ENCODE data around the gene LAMTOR1.
A peak's percentile ranks its signal among the peaks of the same experiment; 100 is the strongest.

The LAMTOR1 gene

GRCh38 chr11:72081821-72082453 is 21.2 kb downstream of the LAMTOR1 start:
- DNase-seq (ENCODE audit: low read depth, low spot score): no peak

- DNase-seq (ENCODE audit: low read depth, low spot score): no peak
These were observed 21.9 kb downstream of the LAMTOR1 start for GRCh38 chr11:72081184-72081644.

GRCh38 chr11:72080326-72081183 is 22.5 kb downstream of the LAMTOR1 start, which contains the start of the genes LRRC51 and NUMA1:
Gene LRRC51, plus strand, starts transcription at chr11:72080850. Its CDS starts 8,234 bp downstream, at chr11:72089084.
Gene NUMA1, minus strand, starts transcription at chr11:72080542. Its CDS starts 44,599 bp downstream, at chr11:72035943.
- peak; percentile 99 for DNase-seq (ENCODE audit: low read depth, low spot score)

- no peak for DNase-seq (ENCODE audit: low read depth, low spot score)
These were observed 23.2 kb downstream of the LAMTOR1 start for GRCh38 chr11:72079819-72080325.

- no peak for DNase-seq (ENCODE audit: low read depth, low spot score)
These were observed 24.6 kb downstream of the LAMTOR1 start for GRCh38 chr11:72078477-72078876.

- DNase-seq (ENCODE audit: low read depth, low spot score): no peak
These were observed 27.3 kb downstream of the LAMTOR1 start for GRCh38 chr11:72075756-72076155.

- no peak for DNase-seq (ENCODE audit: low read depth, low spot score)
These were observed 28.0 kb downstream of the LAMTOR1 start for GRCh38 chr11:72075109-72075508.

- DNase-seq (ENCODE audit: low read depth, low spot score): no peak
These were observed 30.7 kb downstream of the LAMTOR1 start for GRCh38 chr11:72072348-72072747.

GRCh38 chr11:72070491-72070890 is 32.6 kb downstream of the LAMTOR1 start:
- DNase-seq (ENCODE audit: low read depth, low spot score): no peak

- DNase-seq (ENCODE audit: low read depth, low spot score): no peak
These were observed 33.3 kb downstream of the LAMTOR1 start for GRCh38 chr11:72069787-72070251.

- DNase-seq (ENCODE audit: low read depth, low spot score): no peak
These were observed 33.9 kb downstream of the LAMTOR1 start for GRCh38 chr11:72069200-72069599.

GRCh38 chr11:72067676-72068075 is 35.4 kb downstream of the LAMTOR1 start:
- no peak for DNase-seq (ENCODE audit: low read depth, low spot score)

GRCh38 chr11:72067266-72067665 is 35.8 kb downstream of the LAMTOR1 start:
- no peak for DNase-seq (ENCODE audit: low read depth, low spot score)

GRCh38 chr11:72066855-72067254 is 36.2 kb downstream of the LAMTOR1 start:
- no peak for DNase-seq (ENCODE audit: low read depth, low spot score)

- no peak for DNase-seq (ENCODE audit: low read depth, low spot score)
These were observed 41.2 kb downstream of the LAMTOR1 start for GRCh38 chr11:72061739-72062396.

GRCh38 chr11:72058416-72059034 is 44.6 kb downstream of the LAMTOR1 start:
- no peak for DNase-seq (ENCODE audit: low read depth, low spot score)

- DNase-seq (ENCODE audit: low read depth, low spot score): no peak
These were observed 54.2 kb downstream of the LAMTOR1 start for GRCh38 chr11:72048766-72049460.
